Right lobe of liver (tissue), 5 donors: ENCODE measurements around the gene B4GALT5. TPM values are rescaled to one million over a fixed set of nuclear protein-coding genes. Genes with fewer than 3 reads are reported as not detected.

Source experiments
- small RNA-seq, 2 experiments: library from RNA; depleted of rRNA; stranded (forward); fragments of <200 nt; gene quantifications; one replicate each; pipeline ENCODE3, GENCODE V24; 2016
- total RNA-seq, 6 experiments: library from RNA; depleted of rRNA in 2 of 6; stranded (reverse); fragments of >200 nt in 2 of 6; fragmentation: NEBNext Ultra II Directional in 3 of 6; extraction: Animal tissue kit (Norgen Biotek cat#: 25700) in 3 of 6; gene quantifications; one replicate each; pipeline versions ENCODE4 v1.1.0 to v1.2.4, GENCODE V29; 2016 to 2023
- donor health status: DM: no; HTN: no; CAD: no.
- donor health status: DM: no; HTN: no; CAD: no.
- donor health status: DM: no; HTN: yes; CAD: no.
- donor health status: DM: no; HTN: yes; CAD: no.

B4GALT5 gene
- total RNA-seq, 6 experiments from 2014 or later, result 9.5 to 32.6 (median 15.5) TPM

Small RNA genes within 50 kb of the gene (small RNA-seq; reads per million reads assigned to genes)
- 0 reads per million in 2 experiments for gene RN7SL197P
- 0 reads per million in 2 experiments for gene SNRPFP1

Other genes starting within 250 kb of the B4GALT5 start
- gene KCNB1, start 231.2 kb downstream of the B4GALT5 start, total RNA-seq, result 1 to 10 TPM; 1.5 to 8.2 (median 3.8) TPM
- gene PTGIS, start 145.7 kb downstream of the B4GALT5 start, total RNA-seq, result 10 to 100 TPM in 5 of 6 experiments, 1 to 10 TPM in 1; 9.0 to 30.5 (median 13.7) TPM
- gene SLC9A8, start 99.0 kb upstream of the B4GALT5 start, total RNA-seq, result 10 to 100 TPM in 3 of 6 experiments, 1 to 10 TPM in 3; 6.8 to 10.6 (median 9.6) TPM
- gene SPATA2, start 201.7 kb upstream of the B4GALT5 start, total RNA-seq, result 1 to 10 TPM; 1.9 to 3.6 (median 2.9) TPM
- gene RNF114, start 222.5 kb upstream of the B4GALT5 start, total RNA-seq, result 100 to 1,000 TPM in 1 of 6 experiments, 10 to 100 TPM in 5; 38.6 to 113 (median 44.9) TPM